ENCODE measurements around the gene ANKRD36B. TPM values are rescaled to one million over a fixed set of nuclear protein-coding genes. Genes with fewer than 3 reads are reported as not detected.
"Not testable (repeated sequence)": the region's sequence is repeated elsewhere in the genome, so short reads cannot be mapped to it uniquely, and the experiment has no call there.

The ANKRD36B gene
- 6.4 and 7.8 TPM in 2 replicates for total RNA-seq (2014; rRNA removed; shearing (Covaris generic); ENCODE audit: low replicate concordance)

DNA sequence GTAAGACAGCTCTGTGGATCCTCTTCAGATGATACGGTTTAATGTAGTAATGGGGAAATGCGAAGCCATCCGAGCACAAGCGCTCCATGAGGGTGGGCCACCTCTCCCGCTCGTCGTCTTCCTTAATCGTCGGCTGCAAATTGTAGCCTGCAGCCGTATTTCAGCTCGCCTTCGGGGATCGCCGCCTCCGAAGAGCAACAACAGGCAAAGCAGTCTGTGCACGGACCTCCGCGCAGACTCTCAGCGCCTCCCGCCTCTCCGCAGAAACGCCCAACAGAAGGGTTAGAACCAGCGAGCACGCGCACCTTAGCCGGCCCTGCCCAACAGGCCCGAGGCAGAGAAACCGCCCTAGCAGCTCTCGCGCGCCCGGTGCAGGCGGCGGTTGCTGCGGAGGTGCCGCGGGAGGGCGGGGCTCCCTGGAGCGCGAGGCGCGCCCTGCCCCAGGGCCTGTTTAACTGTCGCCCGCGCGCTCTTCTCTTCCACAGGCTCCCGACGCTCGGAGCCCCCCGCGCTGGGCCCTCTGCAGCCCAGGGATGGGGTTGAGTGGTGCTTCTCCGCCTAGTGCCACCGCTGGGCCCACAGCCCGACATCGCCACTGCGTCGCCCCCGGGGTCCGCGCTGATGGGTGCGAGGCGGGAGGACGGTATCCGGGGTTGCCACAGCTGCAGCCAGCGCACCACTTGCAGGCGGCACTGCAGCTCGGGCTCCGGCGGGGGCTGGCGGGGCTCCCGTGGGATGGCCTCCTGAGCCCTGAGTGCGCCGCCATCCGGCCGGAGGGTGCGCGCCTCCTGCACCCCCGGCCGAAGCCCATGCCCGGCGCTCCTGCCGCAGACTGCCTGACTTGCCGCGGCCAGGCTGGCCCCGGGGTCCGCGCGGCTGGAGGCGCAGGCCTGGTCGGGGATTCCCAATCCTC is at the start of gene ANKRD36B:
TSS of gene ANKRD36B (minus strand) at position 280 of the 913 bp plus-strand sequence. CDS start at position 88, 192 bp downstream.
- peak; percentile 89 for DNase-seq (ENCODE audit: low read depth)
- in situ Hi-C loops (cut with HindIII; ENCODE audit: low pct_unique_long_range_greater_than_20kb, low sequenced_read_pairs): not testable (repeated sequence)

DNA sequence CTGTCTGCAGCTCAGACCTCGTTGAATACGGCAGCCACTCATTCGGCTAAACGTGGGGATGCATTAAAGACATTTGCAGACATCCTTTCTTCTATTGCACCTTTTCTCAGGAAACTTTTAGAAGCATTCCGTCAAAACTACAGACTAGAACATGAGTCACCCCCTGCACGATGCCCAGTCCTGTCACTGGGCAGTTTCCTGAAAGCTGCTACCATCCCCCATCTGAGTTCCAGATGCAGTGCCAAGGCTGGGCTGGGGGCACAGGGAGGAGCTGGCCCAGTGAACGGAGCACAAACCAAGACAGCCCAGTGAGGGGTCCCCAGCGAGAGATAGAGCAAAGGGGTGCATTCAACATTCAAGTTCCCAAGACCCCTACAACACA is 36.4 kb upstream of the ANKRD36B start:
- DNase-seq (ENCODE audit: low read depth); in situ Hi-C loops (cut with HindIII; ENCODE audit: low pct_unique_long_range_greater_than_20kb, low sequenced_read_pairs): not testable (repeated sequence)

DNA sequence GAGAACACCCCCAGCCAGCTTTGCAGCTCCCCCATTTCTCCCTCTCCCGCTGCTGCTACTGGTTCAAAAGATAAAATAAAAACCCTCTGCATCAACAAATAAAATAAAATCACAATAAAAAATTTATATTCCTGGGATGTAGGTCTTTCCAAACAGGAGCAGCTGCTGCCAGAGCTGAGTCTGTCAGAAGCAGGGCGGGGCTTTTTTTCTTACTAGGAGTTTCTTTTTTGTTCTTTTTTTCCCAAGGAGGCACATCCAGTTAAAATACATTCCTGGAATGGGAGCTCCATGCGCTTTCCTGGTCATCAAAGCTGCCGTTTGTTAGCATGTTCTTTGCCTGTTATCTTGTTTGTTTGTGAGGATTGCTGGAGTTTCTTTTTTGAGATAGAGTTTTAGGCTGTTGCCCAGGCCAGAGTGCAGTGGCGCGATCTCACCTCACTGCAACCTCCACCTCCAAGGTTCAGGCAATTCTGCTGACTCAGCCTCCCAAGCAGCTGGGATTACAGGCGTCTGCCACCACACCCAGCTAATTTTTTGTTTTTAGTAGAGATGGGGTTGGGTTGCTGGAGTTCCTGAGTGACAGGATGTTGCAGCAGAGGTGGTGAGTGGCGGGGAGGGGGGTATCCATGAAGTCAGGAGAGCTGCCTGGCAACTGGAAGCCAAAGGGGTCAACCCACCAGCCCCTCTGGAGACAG is 35.8 kb upstream of the ANKRD36B start:
- DNase-seq (ENCODE audit: low read depth); in situ Hi-C loops (cut with HindIII; ENCODE audit: low pct_unique_long_range_greater_than_20kb, low sequenced_read_pairs): not testable (repeated sequence)

DNA sequence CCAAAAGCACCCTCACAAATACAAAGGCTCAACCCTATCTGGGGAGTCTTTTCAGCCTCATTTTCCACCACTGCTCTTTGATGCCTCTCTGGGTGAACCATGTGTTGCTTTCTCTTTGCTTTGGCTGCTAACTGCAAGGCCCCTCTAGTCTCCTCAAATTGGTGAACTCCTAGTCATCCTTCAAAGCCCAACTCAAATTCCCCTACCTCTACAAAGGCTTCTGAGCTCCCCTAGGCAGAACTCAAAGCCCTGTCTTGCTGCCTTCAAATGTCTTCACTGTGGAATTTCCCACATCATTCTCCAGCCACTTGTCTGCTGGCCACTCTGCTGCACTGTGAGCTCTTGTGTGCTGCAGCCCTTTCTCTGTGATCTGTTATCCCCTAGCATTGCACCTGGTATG is 33.3 kb upstream of the ANKRD36B start:
- in situ Hi-C loops (cut with HindIII; ENCODE audit: low pct_unique_long_range_greater_than_20kb, low sequenced_read_pairs); DNase-seq (ENCODE audit: low read depth): not testable (repeated sequence)

DNA sequence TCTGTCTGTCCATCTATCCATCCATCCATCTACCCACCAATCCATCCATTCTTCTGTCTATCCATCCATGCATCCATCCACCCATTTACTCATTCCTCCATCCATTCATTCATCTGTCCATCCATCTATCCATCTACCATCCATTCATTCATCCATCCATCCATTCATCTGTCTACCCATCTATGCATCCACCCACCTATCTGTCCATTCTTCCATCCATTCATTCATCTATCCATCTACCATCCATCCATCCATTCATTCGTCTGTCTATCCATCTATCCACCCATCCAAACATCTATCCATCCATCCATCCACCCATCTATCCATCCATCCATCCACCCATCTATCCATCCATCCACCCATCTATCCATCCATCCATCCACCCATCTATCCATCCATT is 30.8 kb upstream of the ANKRD36B start:
- in situ Hi-C loops (cut with HindIII; ENCODE audit: low pct_unique_long_range_greater_than_20kb, low sequenced_read_pairs); DNase-seq (ENCODE audit: low read depth): not testable (repeated sequence)

DNA sequence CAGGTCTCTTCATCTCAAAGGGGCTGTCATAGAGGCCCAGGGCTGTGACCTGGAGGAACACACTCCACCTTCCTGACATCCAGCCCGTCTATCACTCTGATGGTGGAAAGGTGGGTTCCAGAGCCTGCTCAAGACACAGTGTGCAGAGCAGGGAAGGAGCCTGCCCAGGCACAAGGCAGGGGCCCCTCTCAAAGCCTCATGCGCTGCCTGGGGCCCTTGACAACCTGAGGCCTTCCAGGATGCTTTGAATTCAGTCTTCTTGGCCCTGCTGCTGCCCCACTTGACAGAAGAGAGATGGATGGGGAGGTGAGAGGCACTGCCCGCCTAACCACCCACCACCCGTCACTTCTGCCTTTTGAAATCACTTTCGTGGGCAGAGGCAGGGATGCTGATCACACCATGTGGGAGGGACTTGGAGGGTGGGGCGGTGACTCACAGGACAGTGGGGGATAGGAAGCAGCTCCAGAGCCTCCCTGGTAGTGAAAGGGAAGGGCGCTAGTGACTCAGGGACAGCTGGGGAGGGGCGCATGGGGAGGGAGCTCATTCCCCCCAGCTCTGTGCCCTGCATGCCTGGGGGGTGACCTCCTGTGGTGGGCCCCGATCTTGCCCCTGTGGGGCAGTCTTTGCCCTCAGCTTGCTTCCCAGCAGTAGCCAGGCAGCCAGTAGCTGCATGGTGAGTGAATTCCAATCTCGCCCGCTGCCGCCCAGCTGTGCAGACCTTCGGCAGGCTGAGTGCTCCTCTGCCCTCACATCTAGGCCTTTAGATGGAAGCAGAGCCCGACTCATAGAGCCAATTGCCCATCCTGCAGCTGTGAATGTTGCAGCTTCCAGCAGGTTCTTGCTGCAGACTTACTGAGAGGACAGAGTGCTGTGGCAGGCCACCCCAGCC is 29.5 kb upstream of the ANKRD36B start:
- peak; percentile 27 for DNase-seq (ENCODE audit: low read depth)
- in situ Hi-C loops (cut with HindIII; ENCODE audit: low pct_unique_long_range_greater_than_20kb, low sequenced_read_pairs): not testable (repeated sequence)

DNA sequence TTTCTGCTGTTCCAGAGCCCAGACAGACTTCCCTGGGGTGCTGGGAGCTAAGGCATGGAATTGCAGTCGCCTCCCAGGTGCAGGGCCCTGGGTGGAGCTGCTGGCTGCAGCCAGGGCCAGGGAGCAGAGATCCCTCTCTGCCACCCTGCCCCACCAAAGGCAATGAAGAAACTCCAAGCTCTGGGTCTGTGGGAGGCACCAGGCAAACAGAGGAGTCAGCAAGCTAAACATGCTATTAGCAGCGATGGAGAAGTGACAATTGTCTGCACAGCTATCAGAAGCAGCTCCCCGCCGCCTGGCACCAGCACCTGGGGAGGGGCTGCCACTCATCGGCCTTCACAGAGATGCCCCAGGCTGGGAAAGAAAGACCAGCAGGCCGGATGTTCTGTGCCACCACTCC is 28.2 kb upstream of the ANKRD36B start:
- DNase-seq (ENCODE audit: low read depth): no peak
- in situ Hi-C loops (cut with HindIII; ENCODE audit: low pct_unique_long_range_greater_than_20kb, low sequenced_read_pairs): no loop called here

DNA sequence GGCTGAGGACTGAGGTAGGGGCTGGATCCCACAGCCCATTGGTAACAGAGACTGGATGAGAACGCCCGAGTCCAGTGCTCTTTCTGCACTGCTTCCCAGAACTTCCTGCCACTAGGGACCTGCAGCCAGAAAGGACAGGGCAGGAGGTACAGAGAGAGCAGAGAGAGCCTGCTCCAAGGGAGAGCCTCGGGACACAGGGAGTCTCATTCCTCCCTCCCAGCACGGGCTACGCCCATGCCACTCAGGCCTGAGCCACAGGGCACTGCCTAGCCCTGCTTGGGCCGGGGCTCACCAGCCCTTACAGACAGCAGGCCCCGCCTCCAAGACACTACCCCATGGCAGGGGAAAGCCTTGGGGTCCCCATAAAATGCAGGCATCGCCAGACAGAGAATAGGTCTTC is 26.1 kb upstream of the ANKRD36B start:
- in situ Hi-C loops (cut with HindIII; ENCODE audit: low pct_unique_long_range_greater_than_20kb, low sequenced_read_pairs): not testable (repeated sequence)

DNA sequence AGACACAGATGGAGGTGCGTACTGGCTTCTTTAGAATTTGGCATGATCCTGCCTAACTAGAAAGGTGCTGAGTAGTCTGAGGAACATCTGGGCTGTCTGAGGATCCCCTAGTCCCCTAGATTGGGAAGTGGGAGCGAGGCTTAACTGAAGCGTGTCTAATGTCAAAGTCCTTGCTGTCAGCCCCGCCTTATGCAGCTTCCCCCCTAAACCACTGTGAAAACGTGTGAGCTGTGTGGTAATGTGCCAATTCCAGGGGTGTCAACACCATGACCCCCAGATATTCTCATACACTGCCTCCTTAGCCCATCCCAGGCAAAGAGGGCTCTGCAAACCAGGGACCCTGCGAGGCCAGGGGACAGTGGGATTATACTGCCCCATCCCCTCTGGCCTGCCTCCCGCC is 22.2 kb upstream of the ANKRD36B start:
- DNase-seq (ENCODE audit: low read depth); in situ Hi-C loops (cut with HindIII; ENCODE audit: low pct_unique_long_range_greater_than_20kb, low sequenced_read_pairs): not testable (repeated sequence)

More for the DNA sequence above, 26.1 kb upstream of the ANKRD36B start:
- DNase-seq (ENCODE audit: low read depth): not testable (repeated sequence)

DNA sequence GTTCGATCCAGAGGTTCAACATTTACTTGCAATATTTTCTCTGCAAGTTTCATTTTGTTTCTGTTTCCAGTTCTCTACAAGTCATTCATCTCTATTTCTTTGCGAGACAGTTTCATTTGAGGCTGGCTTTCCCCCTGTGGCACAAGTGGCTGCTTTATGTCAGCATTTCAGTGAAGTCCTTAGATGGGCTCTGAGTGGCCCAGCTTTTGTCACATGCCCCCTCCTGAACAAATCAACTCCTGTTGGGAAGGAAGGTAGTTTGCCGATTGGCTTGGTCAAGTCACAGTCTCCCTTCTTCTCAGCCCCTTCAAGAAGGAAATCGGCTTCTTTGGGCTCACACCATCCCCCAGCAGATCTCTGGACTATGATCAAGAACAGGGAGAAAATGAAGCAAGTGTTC is 19.1 kb upstream of the ANKRD36B start:
- in situ Hi-C loops (cut with HindIII; ENCODE audit: low pct_unique_long_range_greater_than_20kb, low sequenced_read_pairs); DNase-seq (ENCODE audit: low read depth): not testable (repeated sequence)

DNA sequence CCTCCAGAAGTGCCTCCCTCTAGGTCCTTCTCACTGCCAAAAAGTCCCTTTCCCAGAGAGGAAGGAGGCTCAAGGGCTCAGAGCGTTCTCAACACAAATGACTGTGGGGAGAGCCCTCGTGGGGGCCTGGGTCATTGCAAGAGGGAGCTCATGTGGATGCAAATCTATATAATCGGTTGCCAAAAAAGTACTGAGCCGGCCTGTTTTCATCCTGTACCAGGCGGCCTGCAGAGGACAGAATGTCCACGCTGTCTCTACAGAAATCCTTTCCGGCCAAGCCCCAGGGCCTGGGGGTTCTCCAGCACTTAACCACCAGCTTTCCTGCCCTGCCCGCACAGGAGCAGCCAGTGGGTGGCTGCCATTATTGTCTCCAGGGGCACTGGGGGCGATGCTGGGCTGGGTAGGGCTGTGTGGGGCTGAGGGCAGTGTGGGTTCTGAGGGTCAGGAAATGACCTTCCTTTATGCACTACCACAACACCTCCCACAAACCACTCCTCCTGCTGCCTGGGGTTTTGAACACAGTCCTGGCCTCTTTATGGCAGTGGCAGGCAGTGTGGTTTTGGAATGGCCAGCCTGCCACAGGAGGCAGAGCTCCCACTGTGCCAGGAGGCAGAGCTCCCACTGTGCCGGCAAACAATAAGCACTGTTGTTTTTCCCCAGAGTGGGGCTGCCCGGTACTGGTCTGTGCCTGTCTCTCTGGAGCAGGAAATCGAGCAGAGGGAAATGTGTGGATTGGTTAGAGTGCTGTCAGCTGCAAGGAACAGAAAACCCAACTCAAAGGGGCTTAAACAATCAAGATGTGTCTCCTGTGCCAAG is 16.1 kb upstream of the ANKRD36B start:
- in situ Hi-C loops (cut with HindIII; ENCODE audit: low pct_unique_long_range_greater_than_20kb, low sequenced_read_pairs); DNase-seq (ENCODE audit: low read depth): not testable (repeated sequence)

DNA sequence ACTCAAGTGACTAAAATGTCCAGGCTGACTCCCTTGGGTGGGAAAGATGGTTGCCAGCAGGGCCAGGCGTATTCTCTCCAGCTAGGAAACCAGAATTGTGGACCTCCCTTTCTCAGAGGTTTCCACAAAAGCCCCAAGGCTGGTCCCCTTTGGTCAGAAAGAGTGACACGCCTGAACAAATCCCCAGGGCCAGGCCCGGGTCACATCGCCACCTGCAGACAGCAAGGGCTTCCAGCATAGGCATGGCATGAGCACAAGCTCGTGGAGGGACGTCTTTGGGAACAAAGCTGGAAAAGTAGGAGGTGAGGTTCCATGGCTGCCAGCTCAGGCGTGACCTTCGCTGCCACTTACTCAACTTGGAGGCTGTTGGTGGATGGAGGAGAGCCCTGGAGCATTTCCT is 15.4 kb upstream of the ANKRD36B start:
- DNase-seq (ENCODE audit: low read depth); in situ Hi-C loops (cut with HindIII; ENCODE audit: low pct_unique_long_range_greater_than_20kb, low sequenced_read_pairs): not testable (repeated sequence)

DNA sequence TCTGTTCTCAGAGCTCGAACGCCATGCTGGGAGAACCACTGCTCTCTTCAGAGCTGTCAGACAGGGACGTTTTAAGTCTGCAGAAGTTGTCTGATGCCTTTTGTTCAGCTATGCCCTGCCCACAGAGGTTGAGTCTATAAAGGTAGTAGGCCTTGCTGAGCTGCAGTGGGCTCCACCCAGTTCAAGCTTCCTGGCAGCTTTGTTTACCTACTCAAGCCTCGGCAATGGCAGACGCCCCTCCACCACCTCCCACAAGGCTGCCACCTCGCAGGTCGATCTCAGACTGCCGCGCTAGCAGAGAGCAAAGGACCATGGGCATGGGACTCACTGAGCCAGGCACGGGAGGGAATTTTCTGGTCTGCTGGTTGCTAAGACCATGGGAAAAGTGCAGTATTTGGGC is 11.9 kb upstream of the ANKRD36B start:
- in situ Hi-C loops (cut with HindIII; ENCODE audit: low pct_unique_long_range_greater_than_20kb, low sequenced_read_pairs); DNase-seq (ENCODE audit: low read depth): not testable (repeated sequence)

DNA sequence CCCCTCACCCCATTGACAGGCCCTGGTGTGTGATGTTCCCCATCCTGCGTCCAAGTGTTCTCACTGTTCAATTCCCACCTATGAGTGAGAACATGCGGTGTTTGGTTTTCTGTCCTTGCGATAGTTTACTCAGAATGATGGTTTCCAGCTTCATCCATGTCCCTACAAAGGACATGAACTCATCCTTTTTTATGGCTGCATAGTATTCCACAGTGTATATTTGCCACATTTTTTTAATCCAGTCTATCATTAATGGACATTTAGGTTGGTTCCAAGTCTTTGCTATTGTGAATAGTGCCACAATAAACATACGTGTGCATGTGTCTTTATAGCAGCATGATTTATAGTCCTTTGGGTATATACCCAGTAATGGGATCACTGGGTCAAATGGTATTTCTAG is 6.5 kb upstream of the ANKRD36B start:
- in situ Hi-C loops (cut with HindIII; ENCODE audit: low pct_unique_long_range_greater_than_20kb, low sequenced_read_pairs); DNase-seq (ENCODE audit: low read depth): not testable (repeated sequence)

DNA sequence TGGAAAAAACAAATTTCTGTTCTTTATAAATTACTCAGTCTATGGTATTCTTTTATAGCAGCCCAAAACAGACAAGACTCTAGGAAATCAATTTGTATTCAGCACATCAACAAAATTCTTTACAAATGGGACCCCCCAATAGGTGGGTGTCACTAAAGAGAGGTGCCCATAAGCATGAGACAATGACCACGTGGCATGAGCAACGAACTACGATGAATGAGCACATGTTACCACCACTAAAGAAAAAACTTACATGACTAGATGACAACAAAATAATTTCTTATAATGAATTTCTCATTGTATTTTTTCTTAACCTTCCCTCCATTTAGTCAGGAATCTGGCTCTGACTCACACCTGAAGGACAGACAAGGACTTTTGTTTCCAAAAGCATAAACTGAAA is 3.8 kb upstream of the ANKRD36B start:
- in situ Hi-C loops (cut with HindIII; ENCODE audit: low pct_unique_long_range_greater_than_20kb, low sequenced_read_pairs); DNase-seq (ENCODE audit: low read depth): not testable (repeated sequence)

DNA sequence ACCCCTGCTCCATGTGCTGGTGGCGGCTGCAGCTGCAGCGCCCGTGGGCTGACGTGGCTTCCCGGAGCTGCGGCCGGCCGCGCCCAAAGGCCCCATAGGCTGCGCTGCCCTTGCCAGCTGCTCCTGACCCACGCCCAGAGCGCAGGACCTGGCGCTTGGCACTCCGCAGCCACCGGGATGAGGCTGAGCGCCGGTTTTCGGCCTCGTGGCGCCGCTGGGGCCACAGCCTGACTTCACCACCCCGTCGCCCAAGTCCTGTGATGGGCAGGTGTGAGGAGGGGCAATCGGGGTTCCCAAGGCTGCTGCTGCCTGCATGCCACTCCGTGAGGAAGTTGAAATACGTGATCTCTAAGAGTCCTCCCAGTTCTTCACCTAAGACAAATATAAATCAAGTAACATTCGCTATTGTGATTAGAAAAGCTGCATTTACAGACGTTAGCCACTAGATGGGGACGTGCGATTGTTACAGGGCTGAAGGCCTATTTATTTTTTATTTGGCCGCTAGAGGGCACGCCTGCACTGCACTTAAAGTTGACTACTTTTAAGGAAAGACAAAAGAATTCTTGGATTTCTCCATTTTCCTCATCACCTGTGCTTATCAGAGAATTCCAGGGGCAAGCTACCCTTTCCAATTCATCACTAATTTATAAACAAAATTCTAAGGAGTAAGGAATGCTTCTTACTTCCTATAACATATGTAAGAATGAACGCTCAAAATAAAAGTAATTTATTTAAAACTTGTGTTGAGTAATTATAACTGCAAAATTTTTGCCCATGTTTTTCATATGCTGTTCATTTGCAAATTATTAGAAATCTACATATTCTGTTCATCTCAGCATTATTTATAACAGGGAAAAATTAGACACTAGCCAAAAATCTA is 1.1 kb upstream of the ANKRD36B start:
- in situ Hi-C loops (cut with HindIII; ENCODE audit: low pct_unique_long_range_greater_than_20kb, low sequenced_read_pairs): not testable (repeated sequence)

DNA sequence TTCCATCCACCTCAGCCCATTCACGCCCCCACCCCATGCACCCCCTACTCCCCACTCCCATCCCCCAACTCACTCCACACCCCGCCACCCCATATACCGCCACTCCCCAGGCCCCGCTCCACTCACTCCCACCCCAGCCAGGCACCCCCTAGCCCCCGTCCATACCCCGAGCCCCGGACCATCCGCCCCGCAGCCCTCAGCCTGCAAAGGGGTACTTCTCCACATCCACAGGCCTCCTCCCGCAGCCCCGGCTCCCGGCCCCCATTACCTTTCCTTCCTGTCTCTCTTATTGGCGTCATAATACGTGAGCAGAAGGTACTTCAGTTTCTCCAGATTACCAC is 450 bp downstream of the ANKRD36B start:
- in situ Hi-C loops (cut with HindIII; ENCODE audit: low pct_unique_long_range_greater_than_20kb, low sequenced_read_pairs): not testable (repeated sequence)

More for the DNA sequence above, 1.1 kb upstream of the ANKRD36B start:
- DNase-seq (ENCODE audit: low read depth): peak; percentile 89

More for the DNA sequence above, 450 bp downstream of the ANKRD36B start:
- not testable (repeated sequence) for DNase-seq (ENCODE audit: low read depth)
